MG63 (cell line): ENCODE measurements around the gene POLR2E. TPM values are rescaled to one million over a fixed set of nuclear protein-coding genes. Genes with fewer than 3 reads are reported as not detected.

Experiments used
- DNase-seq: peaks from one replicate; pipeline ENCODE4 v3.0.0-alpha.2; 2020
- H3K27me3 ChIP-seq: fragments of 250-450 bp; sonication (Bioruptor Pico); 2 replicates; pipeline ENCODE4 v1.5.1; 2020; ENCODE audit warnings: mild to moderate bottlenecking, moderate library complexity
- H3K36me3 ChIP-seq: fragments of 250-450 bp; sonication (Bioruptor Pico); 2 replicates; pipeline ENCODE4 v1.5.1; 2020; ENCODE audit warnings: mild to moderate bottlenecking, moderate library complexity
- H3K4me3 ChIP-seq: fragments of 250-450 bp; sonication (Bioruptor Pico); 2 replicates; pipeline ENCODE4 v1.5.1; 2020; ENCODE audit warnings: mild to moderate bottlenecking, moderate library complexity
- H3K9me3 ChIP-seq: fragments of 250-450 bp; sonication (Bioruptor Pico); 2 replicates; pipeline ENCODE4 v1.5.1; 2020; ENCODE audit warnings: mild to moderate bottlenecking, moderate library complexity
- total RNA-seq: library from RNA; depleted of rRNA; stranded (reverse); fragments of >200 nt; shearing (Covaris generic); gene quantifications from 2 replicates; pipeline ENCODE4 v1.2.3, GENCODE V29; 2014; ENCODE audit warnings: low replicate concordance

POLR2E gene
- total RNA-seq, 1 experiment from 2014 or later: 157 TPM

DNA sequence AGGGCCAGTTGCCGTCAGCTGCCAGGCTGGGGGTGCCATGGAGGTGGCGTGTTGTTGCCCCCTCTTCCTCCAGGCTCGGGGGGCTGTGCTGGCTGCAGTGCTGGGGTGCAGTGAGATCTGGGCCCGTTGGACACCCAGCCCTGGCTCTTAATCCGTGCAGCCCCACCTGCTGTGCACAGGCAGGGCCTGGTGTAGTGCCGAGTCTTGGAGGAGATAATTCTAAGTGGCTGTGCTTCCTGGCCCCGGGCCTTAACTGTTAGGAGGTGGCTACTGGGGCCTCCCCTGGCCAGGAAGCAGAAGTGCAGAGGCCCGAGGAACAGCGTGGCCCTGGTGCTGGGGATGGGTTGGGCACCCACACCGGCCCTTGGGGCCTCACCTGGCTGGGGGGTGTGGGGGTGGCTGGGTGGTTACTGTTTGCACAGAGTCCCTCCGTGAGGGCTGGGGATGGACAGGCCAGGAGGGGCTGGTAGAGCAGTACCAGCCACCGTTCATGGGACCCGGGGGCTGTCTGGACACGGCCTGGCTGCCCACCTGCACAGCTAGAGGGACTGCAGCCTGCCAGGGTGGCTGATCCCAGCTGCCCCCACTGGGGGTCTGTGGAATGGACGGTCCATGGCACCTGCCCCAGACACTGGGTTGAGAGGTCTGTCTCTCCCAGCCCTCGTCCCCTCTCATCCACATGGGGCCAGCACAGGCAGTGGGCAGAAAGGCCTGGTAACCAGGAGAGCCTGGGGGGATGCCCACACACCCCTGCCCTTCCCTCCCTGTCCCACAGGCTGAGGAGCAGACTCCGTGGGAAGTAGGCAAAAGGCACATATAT lies 11.9 kb upstream of the POLR2E start:
- no peaks in the 10 kb centered on the region for H3K27me3 ChIP-seq
- no peak overlapping the region for H3K4me3 ChIP-seq
- H3K9me3 ChIP-seq: no peaks in the 10 kb centered on the region
- peak; percentile 76 for DNase-seq
- peaks cover 7% of the 10 kb centered on the region for H3K36me3 ChIP-seq

DNA sequence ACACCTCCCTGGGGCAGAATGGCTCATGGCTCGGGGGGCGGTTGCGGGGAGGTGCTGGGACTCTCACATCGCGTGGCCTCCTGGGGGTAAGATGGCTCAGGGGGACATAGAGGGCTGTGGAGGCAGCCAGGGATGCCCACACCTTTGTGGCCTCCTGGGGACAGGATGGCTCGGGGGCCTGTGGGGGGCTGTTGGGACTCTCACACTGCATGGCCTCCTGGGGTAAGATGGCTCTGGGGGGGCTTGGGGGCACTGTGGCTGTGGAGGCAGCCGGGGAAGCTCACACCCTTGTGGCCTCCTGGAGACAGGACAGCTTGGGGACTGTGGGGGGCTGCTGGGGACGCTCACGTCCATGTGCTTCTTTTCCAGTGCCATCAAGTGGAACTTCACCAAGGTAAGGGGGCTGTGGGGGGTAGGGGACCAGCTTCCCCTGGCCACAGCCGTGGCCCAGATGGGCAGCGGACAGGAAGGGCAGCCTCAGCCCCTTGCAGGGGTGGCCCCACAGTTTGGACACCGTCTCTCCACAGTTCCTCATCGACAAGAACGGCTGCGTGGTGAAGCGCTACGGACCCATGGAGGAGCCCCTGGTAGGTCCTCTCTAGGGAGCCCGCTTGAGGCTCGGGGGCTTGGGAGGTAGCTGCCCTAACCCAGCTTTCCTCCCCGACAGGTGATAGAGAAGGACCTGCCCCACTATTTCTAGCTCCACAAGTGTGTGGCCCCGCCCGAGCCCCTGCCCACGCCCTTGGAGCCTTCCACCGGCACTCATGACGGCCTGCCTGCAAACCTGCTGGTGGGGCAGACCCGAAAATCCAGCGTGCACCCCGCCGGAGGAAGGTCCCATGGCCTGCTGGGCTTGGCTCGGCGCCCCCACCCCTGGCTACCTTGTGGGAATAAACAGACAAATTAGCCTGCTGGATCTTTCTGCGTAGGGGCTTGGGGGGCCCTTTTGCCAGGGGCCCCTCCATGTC lies 11.0 kb upstream of the POLR2E start:
- DNase-seq: peak; percentile 28
- H3K4me3 ChIP-seq: no peak overlapping the region
- H3K36me3 ChIP-seq: peaks cover 5% of the 10 kb centered on the region
- no peaks in the 10 kb centered on the region for H3K27me3 ChIP-seq
- no peaks in the 10 kb centered on the region for H3K9me3 ChIP-seq

DNA sequence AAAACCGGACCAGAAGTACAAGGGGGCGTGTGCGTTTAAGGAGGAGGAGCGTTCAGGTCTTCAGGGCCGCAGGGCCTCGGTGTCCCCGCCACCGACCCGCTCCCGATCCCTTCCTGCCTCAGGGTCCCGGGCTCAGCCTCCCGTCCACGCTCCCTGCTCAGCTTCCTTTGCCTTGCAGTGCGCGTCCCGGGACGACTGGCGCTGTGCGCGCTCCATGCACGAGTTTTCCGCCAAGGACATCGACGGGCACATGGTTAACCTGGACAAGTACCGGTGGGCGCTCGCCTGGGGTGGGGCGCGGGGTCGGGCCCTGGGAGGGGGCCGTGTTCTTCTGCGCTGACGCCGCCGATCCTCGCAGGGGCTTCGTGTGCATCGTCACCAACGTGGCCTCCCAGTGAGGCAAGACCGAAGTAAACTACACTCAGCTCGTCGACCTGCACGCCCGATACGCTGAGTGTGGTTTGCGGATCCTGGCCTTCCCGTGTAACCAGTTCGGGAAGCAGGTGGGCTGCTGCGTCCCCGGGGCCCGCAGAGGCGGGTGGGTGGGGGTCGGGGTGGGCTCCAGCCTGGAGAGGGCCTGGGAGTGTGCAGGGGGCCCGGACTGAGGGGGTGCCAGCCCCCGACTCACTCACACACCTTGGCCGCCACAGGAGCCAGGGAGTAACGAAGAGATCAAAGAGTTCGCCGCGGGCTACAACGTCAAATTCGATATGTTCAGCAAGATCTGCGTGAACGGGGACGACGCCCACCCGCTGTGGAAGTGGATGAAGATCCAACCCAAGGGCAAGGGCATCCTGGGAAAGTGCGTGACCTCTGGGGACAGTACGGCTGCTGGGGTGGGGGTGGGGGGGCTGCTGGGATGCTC lies 10.1 kb upstream of the POLR2E start:
- Histone ChIP-seq H3K27me3 (no peaks in the 10 kb centered on the region), H3K4me3 (peak overlapping the region; percentile 62), H3K36me3 (peaks cover 4% of the 10 kb centered on the region), H3K9me3 (no peaks in the 10 kb centered on the region)
- peak; percentile 22 for DNase-seq

DNA sequence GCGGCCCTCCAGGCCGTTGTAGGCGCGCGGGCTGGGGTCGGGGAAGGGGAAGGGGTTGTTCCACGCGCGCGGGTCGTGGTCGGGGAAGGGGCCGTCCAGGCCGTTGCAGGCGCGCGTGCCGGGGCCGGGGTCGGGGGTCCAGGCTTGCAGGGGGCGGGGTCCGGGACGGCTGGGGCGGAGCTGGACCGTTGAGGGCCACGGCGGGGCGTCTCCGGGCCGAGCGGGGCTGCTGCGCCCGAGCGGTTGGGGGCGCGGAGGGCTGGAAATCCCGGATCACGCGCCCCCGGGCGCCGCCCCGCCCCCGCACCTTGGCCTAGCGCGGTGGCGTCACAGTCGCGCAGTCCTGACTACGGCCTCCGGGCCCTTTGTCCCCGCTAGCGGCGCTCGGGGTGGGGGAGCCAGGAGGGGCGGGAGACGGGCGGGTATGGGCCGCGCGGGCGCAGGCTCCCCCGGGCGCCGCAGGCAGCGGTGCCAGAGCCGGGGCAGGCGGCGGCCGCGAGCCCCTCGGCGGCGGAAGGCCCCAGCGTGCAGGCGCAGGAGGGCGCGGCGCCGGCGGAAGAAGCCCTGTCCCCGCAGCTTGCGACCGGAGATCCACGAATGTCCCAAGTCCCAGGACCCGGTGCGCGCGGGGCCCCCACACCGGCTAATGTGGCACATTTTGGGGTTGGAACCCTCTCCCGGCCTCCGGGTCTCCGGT lies 9.3 kb upstream of the POLR2E start:
- peak overlapping the region; percentile 62 for H3K4me3 ChIP-seq
- peak; percentile 74 for DNase-seq
- peaks cover 1% of the 10 kb centered on the region; the same call in 1 of the 2 replicates for H3K9me3 ChIP-seq
- peaks cover 4% of the 10 kb centered on the region for H3K36me3 ChIP-seq
- H3K27me3 ChIP-seq: no peaks in the 10 kb centered on the region

DNA sequence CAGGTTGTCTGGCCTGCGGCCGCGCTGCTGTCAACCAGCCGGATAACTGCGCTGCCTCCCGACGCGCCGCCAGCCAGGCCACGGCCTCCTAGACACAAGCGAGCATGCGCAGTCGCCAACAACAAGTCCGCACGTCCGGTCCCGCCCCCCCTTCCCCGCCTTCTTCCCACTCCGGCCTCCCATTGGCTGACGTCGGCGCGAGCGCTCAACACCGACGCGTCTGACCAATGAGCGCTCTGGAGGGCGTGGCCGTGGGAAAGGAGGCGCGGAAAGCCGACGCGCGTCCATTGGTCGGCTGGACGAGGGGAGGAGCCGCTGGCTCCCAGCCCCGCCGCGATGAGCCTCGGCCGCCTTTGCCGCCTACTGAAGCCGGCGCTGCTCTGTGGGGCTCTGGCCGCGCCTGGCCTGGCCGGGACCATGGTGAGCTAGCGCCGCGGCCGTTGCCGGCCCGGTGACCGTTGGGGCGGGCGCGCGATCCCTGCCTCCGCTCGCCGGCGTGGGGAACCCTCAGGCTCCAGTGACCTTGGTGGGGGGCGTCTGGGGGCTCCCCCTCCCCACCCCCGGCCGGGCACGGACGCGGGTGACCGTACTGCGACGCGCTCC lies 8.6 kb upstream of the POLR2E start, which contains the start of gene GPX4:
TSS of gene GPX4 (plus strand) at position 287 of the 603 bp plus-strand sequence. CDS start at position 337, 50 bp downstream.
- Histone ChIP-seq H3K36me3 (peaks cover 4% of the 10 kb centered on the region), H3K4me3 (peak within 1 kb of the TSS; percentile 62), H3K27me3 (no peaks in the 10 kb centered on the region), H3K9me3 (peaks cover 1% of the 10 kb centered on the region; the same call in 1 of the 2 replicates)
- DNase-seq: peak; percentile 94

DNA sequence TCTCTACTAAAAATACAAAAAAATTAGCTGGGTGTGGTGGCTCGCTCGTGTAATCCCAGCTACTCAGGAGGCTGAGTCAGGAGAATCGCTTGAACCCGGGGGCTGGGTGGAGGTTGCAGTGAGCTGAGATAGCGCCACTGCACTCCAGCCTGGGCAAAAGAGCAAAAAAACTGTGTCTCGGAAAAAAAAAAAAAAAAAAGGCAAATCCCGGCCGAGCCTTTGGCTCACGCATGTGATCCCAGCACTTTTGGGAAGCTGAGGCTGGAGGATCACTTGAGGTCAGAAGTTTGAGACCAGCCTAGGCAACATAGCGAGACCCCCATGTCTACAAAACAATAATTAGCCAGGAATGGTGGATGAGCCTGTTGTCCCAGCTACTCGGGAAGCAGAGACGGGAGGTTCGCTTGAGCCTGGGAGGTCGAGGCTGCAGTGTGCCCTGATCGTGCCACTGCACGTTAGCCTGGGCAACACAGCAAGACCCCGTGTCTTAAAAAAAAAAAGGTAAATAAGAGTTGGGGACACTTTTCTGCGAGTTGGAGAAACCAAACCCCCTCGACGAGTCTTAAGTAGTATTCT lies 8.0 kb upstream of the POLR2E start:
- peak; percentile 40 for DNase-seq
- peaks cover 4% of the 10 kb centered on the region for H3K36me3 ChIP-seq
- H3K4me3 ChIP-seq: peak overlapping the region; percentile 26
- no peaks in the 10 kb centered on the region for H3K27me3 ChIP-seq
- peaks cover 1% of the 10 kb centered on the region; the same call in 1 of the 2 replicates for H3K9me3 ChIP-seq

DNA sequence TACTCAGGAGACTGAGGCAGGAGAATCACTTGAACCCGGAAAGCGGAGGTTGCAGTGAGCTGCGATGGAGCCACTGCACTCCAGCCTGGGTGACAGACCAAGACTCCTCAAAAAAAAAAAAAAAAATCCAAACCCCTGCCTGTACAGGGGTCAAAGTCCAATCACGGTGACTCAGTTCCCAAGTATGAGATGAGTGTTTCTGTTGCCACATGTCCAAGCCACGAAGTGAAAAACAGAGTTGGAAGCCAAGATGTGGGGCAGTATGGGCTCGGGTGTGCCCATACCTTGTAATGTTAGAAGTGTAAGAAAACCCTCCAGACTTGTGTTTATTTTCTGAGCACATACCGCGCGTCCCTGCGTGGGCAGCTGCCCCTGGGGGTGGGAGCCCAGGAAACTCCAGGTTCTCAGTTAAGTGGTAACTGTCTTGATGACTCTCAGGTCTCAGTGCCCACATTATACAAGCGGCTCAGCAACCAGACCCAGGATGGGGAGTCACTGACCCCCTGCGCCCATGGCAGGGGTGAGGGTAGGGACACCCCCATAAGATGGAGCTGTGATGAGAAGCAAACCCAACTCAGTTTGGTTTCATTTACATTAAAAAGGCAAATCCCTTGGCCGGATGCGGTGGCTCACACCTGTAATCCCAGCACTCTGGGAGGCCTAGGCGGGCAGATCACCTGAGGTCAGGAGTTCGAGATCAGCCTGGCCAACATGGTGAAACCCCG lies 7.4 kb upstream of the POLR2E start:
- Histone ChIP-seq H3K9me3 (peaks cover 1% of the 10 kb centered on the region; the same call in 1 of the 2 replicates), H3K4me3 (no peak overlapping the region), H3K27me3 (no peaks in the 10 kb centered on the region), H3K36me3 (peaks cover 4% of the 10 kb centered on the region)
- peak; percentile 90 for DNase-seq

DNA sequence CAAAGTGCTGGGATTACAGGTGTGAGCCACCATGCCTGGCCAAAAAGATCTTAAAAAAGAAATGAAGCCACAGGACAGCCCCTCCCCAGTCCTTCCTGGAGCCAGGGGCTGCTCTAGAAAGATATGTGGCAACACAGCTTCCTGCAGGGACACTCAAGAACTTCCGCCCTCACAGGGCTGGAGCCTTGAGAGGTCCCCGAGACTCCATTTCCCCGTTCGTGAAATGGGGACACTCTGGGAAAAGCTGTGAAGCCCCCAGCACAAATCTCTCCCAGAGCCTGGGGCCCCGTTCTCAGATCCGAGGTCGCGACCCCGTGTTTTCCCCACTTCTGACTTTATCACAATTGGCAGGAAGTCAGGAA lies 6.1 kb upstream of the POLR2E start:
- no peak overlapping the region for H3K4me3 ChIP-seq
- DNase-seq: no peak
- no peaks in the 10 kb centered on the region for H3K27me3 ChIP-seq
- no peaks in the 10 kb centered on the region; the same call in 1 of the 2 replicates for H3K36me3 ChIP-seq
- H3K9me3 ChIP-seq: peaks cover 1% of the 10 kb centered on the region; the same call in 1 of the 2 replicates

DNA sequence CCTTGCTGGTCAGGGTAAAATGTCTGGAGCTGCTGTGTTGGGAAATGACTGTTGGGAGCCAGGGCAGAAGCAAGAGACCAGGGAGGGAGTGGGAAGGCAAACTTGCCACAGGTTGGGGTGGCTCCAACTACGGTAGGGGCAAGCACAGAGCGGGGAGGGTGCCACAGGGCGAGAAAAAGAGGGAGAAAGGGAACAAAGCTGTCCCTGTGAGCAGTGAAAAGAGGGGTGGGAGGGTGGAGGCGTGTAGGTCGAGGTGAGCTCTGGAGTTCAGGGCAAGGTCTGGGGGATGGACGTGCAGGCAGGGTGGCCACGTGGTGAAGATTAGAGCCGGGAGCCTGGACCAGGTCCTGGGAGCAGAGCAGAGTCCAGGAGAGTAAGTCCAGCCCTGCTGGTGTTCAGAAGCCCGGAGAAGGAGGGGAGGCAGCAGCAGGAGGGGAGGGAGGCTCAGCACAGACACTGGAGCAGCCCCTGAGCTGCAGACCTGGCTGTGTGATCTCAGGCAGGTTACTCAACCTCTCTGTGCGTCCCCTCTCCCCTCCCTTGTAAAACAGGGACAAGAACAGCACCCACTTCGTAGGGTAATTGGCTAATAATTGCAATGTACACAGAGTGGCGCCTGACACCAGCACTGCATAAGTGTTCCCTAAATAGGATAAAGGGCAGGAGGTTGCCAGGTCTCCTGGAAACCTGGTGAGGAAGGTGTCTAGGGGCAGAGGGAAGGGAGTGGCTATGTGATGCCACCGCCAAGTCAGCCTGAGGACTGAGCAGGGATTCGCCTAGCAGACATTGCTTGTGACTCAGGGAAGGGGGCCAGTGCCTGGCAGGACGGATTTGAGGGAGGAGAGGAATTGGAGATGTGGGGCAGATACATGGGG lies 3.2 kb upstream of the POLR2E start:
- H3K9me3 ChIP-seq: peaks cover 1% of the 10 kb centered on the region; the same call in 1 of the 2 replicates
- no peaks in the 10 kb centered on the region for H3K27me3 ChIP-seq
- no peak overlapping the region for H3K4me3 ChIP-seq
- DNase-seq: peak; percentile 51
- no peaks in the 10 kb centered on the region for H3K36me3 ChIP-seq

DNA sequence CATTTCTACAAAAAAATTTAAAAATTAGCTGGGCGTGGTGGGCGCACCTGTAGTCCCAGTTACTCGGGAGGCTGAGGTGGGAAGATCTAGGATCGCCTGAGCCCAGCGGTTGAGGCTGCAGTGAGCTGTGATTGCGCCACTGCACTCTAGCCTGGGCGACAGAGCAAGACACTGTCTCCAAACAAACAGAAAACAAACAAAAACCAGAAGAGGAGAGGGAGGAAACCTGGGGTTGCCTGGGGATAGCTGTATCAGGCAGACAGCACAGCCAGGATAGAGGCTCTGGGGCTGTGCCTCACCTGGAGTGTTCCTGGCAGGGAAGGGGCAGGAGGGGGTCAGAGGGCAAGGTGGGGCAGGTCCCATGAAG lies 2.6 kb upstream of the POLR2E start:
- H3K36me3 ChIP-seq: no peaks in the 10 kb centered on the region
- DNase-seq: no peak
- H3K4me3 ChIP-seq: no peak overlapping the region
- H3K9me3 ChIP-seq: peaks cover 1% of the 10 kb centered on the region; the same call in 1 of the 2 replicates
- H3K27me3 ChIP-seq: no peaks in the 10 kb centered on the region

DNA sequence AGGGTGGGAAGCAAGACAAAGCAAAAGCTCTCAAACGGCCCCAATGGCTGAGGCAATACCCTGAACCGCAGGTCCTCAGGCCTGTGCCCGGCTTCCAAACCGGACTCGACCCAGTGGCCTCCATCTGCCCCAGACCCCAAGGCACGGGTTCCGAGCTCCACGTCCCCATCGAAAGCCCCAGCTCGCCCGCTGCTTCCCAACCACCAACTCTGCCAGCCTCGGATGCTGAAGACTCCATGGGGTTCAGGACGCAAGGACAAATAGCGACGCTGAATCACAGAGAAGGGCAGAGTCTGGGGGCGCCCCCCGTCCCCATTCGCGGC lies 559 bp downstream of the POLR2E start:
- H3K9me3 ChIP-seq: no peaks in the 10 kb centered on the region
- no peaks in the 10 kb centered on the region for H3K27me3 ChIP-seq
- H3K4me3 ChIP-seq: peak overlapping the region; percentile 82
- peaks cover 6% of the 10 kb centered on the region; the same call in 1 of the 2 replicates for H3K36me3 ChIP-seq
- no peak for DNase-seq

DNA sequence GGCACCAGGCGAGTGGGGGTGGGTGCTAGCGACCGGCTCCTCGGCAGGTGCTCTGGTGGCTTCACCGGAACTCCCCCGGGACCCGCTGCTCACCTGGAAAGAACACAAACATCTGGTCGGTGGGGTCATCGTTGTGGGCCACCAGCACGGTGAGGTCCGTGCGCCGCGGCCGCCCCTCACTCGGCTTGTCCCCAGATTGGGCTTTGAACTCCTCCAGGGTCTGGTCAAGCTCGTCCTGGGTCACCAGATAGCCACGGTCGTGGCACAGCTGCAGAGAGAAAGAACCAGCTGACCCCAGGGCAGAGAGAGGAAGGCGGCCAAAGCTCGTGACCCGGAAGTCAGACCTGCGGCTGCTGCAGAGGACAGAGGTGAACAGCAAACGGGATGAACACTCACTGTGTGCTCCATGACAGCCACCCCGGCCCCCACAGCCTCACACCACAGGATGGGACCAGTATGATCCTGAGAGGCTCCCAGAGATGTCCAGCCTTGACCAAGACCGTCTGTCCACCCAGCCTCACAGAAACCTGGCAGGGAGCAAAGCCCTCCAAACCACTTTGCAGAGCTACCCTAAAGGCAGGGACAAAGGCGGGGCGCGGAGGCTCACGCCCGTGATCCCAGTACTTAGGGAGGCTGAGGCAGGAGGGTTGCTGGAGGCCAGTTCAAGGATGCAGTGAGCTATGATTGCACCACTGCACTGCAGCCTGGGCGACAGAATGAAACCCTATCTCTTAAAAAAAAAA lies 1.2 kb downstream of the POLR2E start:
- no peak for DNase-seq
- no peaks in the 10 kb centered on the region for H3K9me3 ChIP-seq
- no peaks in the 10 kb centered on the region for H3K27me3 ChIP-seq
- peaks cover 6% of the 10 kb centered on the region for H3K36me3 ChIP-seq
- H3K4me3 ChIP-seq: peak overlapping the region; percentile 82

DNA sequence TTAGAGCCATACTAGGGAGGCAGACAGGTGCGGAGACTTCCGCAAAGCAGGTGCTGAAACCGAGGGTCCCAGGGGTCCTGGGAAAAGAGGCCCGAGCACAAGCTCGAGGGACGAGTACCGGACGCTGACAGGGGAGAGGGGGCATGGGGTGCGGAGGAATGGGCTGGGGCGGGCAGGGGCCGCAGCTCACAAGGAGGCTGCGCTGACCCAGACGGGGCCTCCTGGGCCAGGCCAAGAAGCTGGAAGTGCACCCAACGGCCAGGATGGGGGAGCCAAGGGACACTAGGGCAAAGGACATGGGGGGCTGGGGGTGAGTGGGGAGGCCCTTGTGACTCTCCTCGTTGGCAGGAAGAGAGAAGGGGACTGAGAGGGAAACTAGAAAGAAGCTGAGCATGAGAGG lies 1.8 kb downstream of the POLR2E start:
- no peaks in the 10 kb centered on the region for H3K9me3 ChIP-seq
- no peak for DNase-seq

More for the DNA sequence above, 1.8 kb downstream of the POLR2E start:
- Histone ChIP-seq H3K36me3 (peaks cover 6% of the 10 kb centered on the region), H3K4me3 (no peak overlapping the region), H3K27me3 (no peaks in the 10 kb centered on the region)
